Measurements from ENCODE around the gene DOCK4. TPM values are rescaled to one million over a fixed set of nuclear protein-coding genes. Genes with fewer than 3 reads are reported as not detected.

DOCK4 gene
- total and polyA plus RNA-seq, 7 donors: 1.8 to 12.7 (median 7.1) TPM

DNA sequence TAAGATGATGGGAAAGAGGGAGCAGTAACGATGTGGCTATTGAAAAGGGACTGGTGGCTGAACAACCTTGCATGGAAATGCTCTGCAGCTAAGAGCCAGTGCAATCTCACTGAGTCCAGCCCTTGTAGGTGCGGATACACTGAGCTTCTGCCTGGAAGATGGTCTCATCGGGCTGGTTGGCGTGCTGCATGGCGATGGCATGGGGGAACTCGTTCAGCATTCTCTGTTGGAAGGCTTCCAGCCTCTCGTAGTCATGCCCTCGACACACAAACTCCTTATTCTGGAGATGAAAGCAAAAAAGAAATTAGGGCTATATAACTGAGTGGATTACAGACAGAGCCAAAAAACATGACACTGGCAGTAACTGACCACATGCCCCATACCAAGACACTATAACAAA, 446.2 kb downstream of the DOCK4 start:
- Histone ChIP-seq H3K27me3 (ENCODE audit: insufficient read depth in 3 of 3, low read length in 2 of 3) (no peaks in the 10 kb centered on the region), H3K4me3 (no peak overlapping the region), H3K36me3 (ENCODE audit: insufficient read depth in 1 of 2, low read depth in 1 of 2) (peaks cover 10 to 39% of the 10 kb centered on the region in 2 donors), H3K9me3 (no peaks in the 10 kb centered on the region), H3K27ac (no peak overlapping the region), H3K4me1 (no peaks in the 10 kb centered on the region)
- intact Hi-C loops (cut with DNase I): no loop called here
- 79 to 81% (median 80%) methylated on average over 8 of the region's 8 CpGs for WGBS, 3 donors
- ATAC-seq (no peak), DNase-seq (no peak)
- TF ChIP-seq, protein P1, sequence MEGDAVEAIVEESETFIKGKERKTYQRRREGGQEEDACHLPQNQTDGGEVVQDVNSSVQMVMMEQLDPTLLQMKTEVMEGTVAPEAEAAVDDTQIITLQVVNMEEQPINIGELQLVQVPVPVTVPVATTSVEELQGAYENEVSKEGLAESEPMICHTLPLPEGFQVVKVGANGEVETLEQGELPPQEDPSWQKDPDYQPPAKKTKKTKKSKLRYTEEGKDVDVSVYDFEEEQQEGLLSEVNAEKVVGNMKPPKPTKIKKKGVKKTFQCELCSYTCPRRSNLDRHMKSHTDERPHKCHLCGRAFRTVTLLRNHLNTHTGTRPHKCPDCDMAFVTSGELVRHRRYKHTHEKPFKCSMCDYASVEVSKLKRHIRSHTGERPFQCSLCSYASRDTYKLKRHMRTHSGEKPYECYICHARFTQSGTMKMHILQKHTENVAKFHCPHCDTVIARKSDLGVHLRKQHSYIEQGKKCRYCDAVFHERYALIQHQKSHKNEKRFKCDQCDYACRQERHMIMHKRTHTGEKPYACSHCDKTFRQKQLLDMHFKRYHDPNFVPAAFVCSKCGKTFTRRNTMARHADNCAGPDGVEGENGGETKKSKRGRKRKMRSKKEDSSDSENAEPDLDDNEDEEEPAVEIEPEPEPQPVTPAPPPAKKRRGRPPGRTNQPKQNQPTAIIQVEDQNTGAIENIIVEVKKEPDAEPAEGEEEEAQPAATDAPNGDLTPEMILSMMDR (IDR thresholded peaks at IDR 0.05): no peak

DNA sequence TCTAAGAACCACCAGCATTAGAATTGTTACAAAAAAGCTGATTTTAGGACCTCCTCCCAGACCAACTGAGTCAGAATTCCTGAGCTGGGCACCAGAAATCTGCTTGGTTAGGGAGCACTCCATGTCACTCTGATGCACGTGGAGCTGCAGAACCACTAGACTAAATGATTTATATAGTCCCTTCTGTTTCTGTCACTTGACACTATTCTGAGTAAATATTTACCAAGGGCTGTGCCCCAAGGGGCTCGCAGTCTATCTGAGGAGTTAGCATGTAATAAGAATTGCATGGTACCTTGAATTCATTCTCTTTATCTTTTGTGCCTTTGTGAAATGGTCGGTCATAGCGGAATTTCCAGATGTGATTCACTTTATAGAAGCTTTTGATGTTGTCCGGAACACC, 447.9 kb downstream of the DOCK4 start:
- 72 to 81% (median 75%) methylated on average over 5 of the region's 5 CpGs for WGBS, 3 donors

DNA sequence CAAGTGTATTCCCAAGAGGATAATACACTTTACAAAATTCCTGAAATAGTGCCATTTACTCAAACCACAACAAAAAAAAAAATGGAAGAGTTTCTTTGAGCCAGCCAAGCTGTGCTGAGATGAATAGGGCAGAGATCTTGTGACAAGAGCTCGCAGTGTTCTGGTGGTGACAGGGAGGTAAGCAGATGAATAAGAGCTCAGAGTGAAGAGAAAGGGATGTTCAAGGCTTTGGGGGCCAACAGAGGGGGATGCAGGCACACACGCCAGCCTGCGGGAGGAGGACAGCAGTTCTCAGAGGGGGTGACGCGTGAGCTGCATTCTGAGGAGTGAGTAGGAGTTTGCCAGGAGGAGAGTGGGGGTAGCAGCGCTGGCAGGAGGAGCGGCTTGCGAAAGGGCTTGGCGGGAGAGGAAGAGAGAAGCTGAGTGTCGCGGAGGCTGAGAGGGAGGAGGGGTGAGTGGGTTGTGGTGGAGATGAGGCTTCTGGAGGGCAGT, 449.5 kb downstream of the DOCK4 start:
- intact Hi-C loops (cut with DNase I): loop anchor here (10.0 kb wide), 3 partner anchors 98 to 738 kb away; no protein-coding TSS in a partner anchor
- Histone ChIP-seq H3K27me3 (ENCODE audit: insufficient read depth in 3 of 3, low read length in 2 of 3) (no peaks in the 10 kb centered on the region), H3K27ac (no peak overlapping the region), H3K36me3 (ENCODE audit: insufficient read depth in 1 of 2, low read depth in 1 of 2) (peaks cover 10 to 46% of the 10 kb centered on the region in 2 donors), H3K9me3 (no peaks in the 10 kb centered on the region), H3K4me3 (no peak overlapping the region), H3K4me1 (no peaks in the 10 kb centered on the region)
- TF ChIP-seq, protein P1 (IDR thresholded peaks at IDR 0.05): no peak
- peak; percentile 39 to 83 (median 65) for ATAC-seq
- peak; percentile 80 to 82 for DNase-seq
- 71 to 80% (median 77%) methylated on average over 11 of the region's 11 CpGs for WGBS, 3 donors

More for the DNA sequence above, 447.9 kb downstream of the DOCK4 start:
- H3K27ac ChIP-seq: no peak overlapping the region
- H3K4me3 ChIP-seq: no peak overlapping the region
- no peaks in the 10 kb centered on the region for H3K27me3 ChIP-seq (ENCODE audit: insufficient read depth in 3 of 3, low read length in 2 of 3)
- H3K9me3 ChIP-seq: no peaks in the 10 kb centered on the region
- DNase-seq (no peak), ATAC-seq (no peak)
- H3K36me3 ChIP-seq (ENCODE audit: insufficient read depth in 1 of 2, low read depth in 1 of 2): peaks cover 10 to 46% of the 10 kb centered on the region in 2 donors
- TF ChIP-seq, protein P1 (IDR thresholded peaks at IDR 0.05): no peak
- intact Hi-C loops (cut with DNase I): loop anchor here (10.0 kb wide), 3 partner anchors 96 to 736 kb away; no protein-coding TSS in a partner anchor
- no peaks in the 10 kb centered on the region for H3K4me1 ChIP-seq

DNA sequence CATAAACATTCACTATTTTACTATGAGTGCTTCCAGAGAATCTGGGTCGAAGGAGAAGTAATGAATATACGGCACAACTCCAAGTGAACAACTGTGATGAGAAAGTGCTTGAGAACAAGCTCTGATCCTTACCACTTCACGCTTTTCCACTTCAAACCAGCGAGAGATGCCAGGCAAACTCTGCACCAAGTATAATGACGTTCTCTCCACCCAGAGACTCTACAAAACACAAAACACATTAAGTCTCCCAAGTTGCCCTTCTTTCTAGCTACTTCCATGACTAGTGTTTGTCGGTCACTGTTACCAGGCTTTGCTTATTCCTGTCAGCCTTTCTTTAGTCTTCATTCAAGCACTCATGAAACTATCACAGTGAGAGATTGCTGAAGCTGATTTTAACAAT, 450.8 kb downstream of the DOCK4 start:
- no peak overlapping the region for H3K4me3 ChIP-seq
- no peak overlapping the region for H3K27ac ChIP-seq
- no peaks in the 10 kb centered on the region for H3K9me3 ChIP-seq
- TF ChIP-seq, protein P1 (IDR thresholded peaks at IDR 0.05): no peak
- H3K36me3 ChIP-seq (ENCODE audit: insufficient read depth in 1 of 2, low read depth in 1 of 2): peaks cover 10 to 46% of the 10 kb centered on the region in 2 donors
- WGBS, 3 donors: 78 to 97% (median 82%) methylated on average over 6 of the region's 6 CpGs
- intact Hi-C loops (cut with DNase I): loop anchor here (10.0 kb wide), 3 partner anchors 99 to 739 kb away; no protein-coding TSS in a partner anchor
- ATAC-seq (no peak), DNase-seq (no peak)
- H3K4me1 ChIP-seq: no peaks in the 10 kb centered on the region
- no peaks in the 10 kb centered on the region for H3K27me3 ChIP-seq (ENCODE audit: insufficient read depth in 3 of 3, low read length in 2 of 3)

DNA sequence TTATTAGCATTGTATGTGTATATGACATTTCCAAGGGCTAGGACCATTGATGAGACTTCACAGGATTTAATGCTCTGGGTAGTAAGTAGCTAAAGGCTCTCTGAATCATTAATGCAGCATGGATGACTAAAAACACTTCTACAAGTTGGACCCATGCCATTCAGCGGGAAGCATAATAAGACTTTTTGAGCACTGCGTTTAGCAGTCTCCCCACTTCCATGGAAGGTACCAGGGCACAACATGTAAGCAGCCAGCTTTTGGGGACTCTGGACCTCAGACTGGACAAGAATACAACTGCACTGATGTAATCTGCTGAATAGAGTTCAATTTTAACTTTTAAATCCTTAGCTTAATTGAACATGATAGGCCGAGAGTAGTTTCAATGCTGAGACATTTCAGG, 452.2 kb downstream of the DOCK4 start:
- no peak for DNase-seq
- H3K36me3 ChIP-seq (ENCODE audit: insufficient read depth in 1 of 2, low read depth in 1 of 2): peaks cover 10 to 32% of the 10 kb centered on the region in 2 donors
- TF ChIP-seq, protein P1 (IDR thresholded peaks at IDR 0.05): no peak
- no peak for ATAC-seq
- peaks cover 4% of the 10 kb centered on the region for H3K9me3 ChIP-seq
- intact Hi-C loops (cut with DNase I): loop anchor here (10.0 kb wide), 3 partner anchors 101 to 741 kb away; no protein-coding TSS in a partner anchor
- H3K27ac ChIP-seq: no peak overlapping the region
- no peaks in the 10 kb centered on the region for H3K27me3 ChIP-seq (ENCODE audit: insufficient read depth in 3 of 3, low read length in 2 of 3)
- no peaks in the 10 kb centered on the region for H3K4me1 ChIP-seq
- 73 to 91% (median 79%) methylated on average over 3 of the region's 3 CpGs for WGBS, 3 donors
- H3K4me3 ChIP-seq: no peak overlapping the region

All from psoas muscle (tissue), 8 donors.